Activated CD4-positive, CD25-positive, alpha-beta regulatory T cell treated with anti-CD3 and anti-CD28 coated beads, Interleukin-2, amount 50 U/mL, for 16 hours (primary cell): ENCODE measurements around the gene PAK1.

ENCODE experiments used
- DNase-seq: peaks from one replicate; pipeline ENCODE4 v3.0.0-alpha.2; 2020; ENCODE audit warnings: low read depth, low spot score

The PAK1 gene

DNA sequence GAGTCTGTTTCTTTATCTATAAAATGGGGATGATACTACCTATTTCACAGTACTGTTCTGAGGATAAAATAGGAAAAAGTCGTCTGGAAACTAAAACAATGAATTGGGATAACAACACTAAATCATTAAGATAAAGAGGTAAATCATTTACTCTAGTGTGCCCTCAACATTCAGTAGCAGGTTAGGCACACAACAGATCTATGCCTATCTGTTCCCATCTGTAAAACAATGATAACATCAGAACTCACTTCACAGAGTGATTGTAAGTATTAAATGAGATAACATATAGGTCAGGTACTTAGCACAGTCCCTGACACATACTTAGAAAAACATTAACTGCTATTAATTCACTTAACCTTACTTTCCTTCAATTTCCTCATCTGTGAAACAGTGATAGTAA lies 36.9 kb downstream of the PAK1 start:
- no peak for DNase-seq

GRCh38 chr11:77436506-77436905 lies 37.4 kb downstream of the PAK1 start:
- DNase-seq, result no peak

DNA sequence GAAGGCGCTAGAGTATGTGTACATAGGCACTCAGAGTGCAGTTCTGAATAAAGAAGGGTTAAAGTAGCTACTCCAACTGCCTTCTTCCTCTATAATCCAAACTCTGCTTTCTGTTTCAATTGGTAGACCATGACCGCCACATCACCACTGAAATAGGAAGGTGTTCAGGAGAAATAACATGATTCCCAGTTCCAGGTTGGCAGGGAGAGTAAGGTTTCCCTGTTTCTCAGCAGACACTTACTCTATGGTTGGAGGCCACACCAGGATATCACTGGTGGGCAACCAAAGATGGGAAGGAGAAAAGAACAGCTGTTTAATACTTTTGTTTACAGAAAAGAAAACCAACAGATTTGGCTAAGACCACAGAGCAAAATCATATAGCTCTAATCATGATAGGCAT lies 37.9 kb downstream of the PAK1 start:
- no peak for DNase-seq

GRCh38 chr11:77431813-77432212 lies 42.1 kb downstream of the PAK1 start:
- DNase-seq, result no peak

- no peak for DNase-seq
Measured at GRCh38 chr11:77428598-77428997, 45.3 kb downstream of the PAK1 start.

DNA sequence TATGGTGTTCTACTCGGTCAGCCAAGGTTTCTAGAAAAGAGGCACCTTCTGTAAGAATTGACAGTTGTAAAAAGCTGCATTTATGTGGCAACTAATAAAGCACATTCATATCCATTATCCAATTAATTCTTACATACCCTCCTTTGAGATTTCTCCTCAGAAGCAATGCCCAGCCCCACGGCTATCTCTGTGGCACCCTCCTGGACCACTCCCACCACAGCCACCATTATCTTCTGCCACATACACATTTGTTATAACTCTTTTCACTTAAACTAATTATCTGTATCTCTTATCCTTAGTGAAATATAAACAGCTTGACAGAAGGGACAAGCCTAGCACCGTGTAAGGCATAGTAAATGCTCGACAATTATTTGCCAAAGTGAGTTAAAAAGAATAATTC lies 48.5 kb downstream of the PAK1 start:
- no peak for DNase-seq

DNA sequence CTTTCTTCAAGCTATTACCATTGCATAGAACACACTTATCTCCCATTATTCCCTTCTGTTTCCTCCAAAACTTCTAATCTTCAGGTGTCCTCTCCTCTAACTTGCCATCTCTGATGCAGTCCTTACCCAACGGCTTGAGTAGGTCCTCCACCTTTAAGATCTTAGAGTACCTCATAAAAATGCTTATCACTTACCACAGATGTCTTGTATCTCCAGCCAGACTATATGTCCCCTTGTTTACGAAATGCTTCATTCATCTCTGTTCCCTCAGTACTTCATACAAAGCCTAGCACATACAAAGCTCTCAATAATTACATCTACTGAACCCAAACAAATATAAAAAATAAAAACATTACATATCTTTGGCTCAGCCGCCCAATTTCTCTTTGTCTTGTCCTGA lies 49.2 kb downstream of the PAK1 start:
- no peak for DNase-seq

DNA sequence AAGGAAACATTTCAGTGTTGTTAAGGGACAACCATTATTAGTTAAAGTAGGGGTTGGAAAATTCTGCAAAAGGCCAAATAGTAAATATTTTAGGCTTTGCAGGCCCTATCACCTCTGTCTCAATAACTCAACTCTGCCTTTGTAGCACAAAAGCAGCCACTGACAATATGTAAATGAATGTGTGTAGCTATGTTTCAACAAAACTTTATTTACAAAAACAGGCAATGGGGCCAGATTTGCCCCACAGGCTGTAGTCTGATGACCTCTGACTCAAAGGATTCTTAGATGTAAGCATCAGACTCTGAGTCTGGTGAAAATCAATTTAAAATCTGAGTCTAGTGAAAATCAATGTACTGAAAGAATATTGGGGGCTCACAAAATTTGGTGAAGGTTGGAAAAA lies 50.3 kb downstream of the PAK1 start:
- no peak for DNase-seq

GRCh38 chr11:77422687-77423086 lies 51.2 kb downstream of the PAK1 start:
- no peak for DNase-seq

DNA sequence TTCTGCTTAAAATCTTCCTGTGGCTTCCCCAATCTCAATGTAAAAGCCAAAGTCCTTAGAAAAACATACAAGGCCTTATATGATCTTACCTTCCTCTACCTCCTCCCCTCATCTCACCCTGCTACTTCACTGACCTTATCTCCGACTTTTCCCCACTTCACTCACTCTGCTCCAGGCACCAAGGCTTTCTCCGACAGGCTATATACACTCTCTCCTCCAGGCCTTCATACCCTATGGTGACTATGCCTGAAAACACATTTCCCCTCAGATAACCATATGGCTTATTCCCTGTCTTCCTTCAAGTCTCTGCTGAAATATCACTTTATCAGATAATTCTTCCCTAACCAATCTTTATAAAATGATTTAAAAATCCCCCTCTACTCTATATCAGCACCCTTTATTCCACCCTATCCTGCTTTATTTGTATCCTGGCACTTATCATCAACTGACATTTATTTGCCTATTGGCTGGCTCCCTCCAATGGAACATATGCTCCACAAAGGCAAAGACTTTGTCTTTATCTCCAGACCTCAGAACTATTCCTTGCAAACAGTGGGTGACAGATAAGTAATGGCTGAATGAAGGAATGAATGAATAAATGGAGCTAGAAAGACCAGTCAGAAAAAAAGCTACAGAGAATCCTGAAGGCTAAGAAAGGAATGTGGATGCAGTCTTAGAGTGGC lies 52.7 kb downstream of the PAK1 start:
- no peak for DNase-seq

DNA sequence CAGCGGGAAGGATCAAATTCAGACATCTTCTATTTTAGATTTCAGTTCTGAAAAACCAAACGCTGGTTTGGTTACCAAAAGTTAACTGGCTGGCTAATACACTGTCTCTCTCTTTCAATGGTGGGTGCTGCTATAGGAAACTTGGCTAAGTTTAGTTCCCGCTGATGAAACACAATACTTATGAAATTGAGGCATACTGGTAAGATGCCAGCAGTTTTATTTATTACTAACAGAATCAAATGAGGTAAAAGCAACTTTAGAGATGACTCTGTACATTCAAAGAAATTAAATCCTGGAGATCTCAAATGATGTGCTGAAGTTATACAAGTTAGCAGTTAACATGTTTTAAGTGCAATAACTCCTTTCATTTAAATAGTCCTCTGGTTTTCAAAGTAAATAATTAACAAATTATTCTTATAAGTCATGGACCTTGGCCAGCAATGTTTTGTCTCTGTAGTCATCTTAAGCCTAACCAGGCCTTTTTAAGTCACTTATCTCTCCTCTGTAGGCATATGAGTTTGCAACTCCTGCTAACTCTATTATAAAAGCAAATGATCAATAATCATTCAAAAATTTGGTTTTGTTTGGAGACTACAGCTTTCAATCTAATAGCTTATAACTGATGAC lies 54.8 kb downstream of the PAK1 start:
- no peak for DNase-seq

DNA sequence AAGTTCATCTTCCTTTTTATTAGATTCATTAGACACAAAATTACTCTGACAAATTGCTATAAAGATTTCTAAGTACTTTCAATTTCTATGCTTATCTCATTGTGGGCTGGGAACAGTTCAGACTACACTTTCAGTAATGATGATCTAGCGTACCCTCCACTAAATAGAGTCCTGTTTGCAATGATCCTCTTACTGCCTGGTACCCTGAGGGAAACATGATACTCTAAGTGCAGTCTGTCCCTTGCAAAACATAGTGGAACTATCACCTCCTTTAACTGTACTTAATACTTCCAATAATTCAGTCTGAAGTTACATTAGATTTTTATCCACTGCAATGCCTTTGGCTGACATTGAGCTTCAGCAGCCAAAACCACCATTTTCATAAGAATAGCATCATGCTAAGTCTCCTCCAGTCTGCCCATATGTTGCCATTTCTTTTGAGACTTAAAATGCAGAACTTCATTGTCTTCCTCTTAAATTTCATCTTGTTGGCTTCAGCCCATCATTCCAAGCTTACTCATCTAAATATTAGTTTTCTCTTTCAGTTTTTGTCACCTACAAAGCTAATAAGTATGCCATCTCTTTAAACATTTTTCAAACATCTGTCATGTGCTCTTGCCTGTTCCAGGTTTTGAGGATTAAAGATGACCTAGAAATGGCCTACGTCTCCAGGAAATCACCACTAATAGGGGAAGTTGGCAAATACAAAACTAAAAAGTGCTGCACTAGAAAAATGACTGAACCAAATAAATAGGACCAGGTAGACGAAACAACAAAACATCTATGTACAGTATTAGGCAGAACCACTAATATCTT lies 55.5 kb downstream of the PAK1 start:
- DNase-seq, result no peak

- no peak for DNase-seq
Measured at GRCh38 chr11:77416357-77416756, 57.5 kb downstream of the PAK1 start.

DNA sequence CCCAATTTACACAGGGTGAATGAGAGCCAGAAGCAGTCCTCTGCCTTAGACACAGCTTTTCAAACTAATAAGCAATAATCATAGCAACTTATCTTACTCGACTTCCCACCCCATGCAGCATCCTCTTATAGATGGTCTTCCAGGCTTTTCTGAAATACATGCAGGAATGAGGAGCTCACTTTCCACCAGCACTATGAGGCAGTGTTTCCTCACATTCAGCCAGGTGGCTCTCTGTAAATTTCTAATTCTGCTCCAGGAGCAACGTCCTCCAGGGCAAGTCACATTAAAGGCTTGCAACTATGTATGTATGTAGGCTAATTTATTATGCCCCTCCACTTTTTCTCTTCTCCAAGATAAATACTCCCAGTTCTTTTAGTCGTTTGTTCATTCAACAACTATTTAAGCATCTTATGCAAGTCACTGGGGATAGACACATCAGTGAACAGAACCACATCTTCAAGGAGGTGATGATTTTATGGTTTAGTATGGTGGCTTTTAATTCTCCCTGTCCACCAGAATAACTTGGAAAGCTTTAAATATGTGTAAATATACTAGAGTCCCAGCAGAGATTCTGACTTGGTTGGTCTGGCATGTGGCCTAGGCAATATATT lies 59.9 kb downstream of the PAK1 start:
- no peak for DNase-seq

DNA sequence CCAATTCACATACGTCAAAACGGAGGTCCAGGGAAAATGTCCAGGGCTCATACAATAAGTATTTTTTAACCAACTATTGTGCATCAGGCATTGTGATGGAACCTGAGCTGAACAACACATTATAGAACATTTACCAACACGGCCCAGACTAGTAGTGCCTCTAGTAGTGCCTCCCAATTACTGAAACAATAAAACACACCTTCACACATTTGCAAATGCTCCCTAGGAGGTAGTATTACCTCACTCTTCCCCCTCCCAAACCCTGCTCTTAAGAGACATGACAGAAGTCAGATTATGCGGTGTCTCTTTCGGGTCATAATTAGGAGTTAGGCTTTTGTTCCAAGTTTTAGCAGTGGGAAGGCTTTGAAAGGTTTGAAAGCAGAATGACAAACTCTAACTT lies 61.1 kb downstream of the PAK1 start:
- no peak for DNase-seq

- peak; percentile 50 for DNase-seq
Measured at GRCh38 chr11:77411717-77412441, 62.0 kb downstream of the PAK1 start.

DNA sequence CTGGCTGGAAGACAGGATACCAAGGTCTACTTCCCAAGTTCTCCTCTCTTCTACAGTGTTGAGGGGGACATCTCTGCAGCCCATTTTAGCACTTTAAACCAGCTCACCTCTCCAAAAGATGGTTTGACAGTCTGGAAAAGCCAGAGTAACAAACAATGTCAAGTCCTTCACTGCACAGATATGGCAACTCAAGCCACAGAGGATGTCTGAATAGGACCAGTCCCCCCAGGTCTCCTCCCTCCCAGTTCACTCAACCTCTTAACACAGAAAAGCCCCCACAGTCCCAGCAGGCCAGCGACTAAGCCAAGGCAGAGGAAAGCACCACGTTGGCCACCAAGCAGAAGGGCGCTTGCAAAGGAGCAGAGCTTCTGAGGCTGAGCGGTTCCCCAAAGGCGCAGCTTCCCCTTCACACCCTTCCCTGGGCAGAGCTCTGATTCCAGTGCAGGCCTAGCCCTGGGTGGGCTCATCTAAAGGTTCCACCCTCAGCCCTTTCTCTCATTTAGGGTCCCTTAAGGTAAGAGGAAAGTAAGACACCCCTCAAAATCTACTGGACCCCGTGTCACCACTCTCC lies 62.7 kb downstream of the PAK1 start:
- no peak for DNase-seq

- no peak for DNase-seq
Measured at GRCh38 chr11:77410076-77410827, 63.6 kb downstream of the PAK1 start.

- no peak for DNase-seq
Measured at GRCh38 chr11:77409046-77409445, 64.8 kb downstream of the PAK1 start.

GRCh38 chr11:77407613-77408012 lies 66.3 kb downstream of the PAK1 start:
- no peak for DNase-seq

- no peak for DNase-seq
Measured at GRCh38 chr11:77406396-77406795, 67.5 kb downstream of the PAK1 start.
